ENCODE measurements around the gene CYB561D2.

DNA sequence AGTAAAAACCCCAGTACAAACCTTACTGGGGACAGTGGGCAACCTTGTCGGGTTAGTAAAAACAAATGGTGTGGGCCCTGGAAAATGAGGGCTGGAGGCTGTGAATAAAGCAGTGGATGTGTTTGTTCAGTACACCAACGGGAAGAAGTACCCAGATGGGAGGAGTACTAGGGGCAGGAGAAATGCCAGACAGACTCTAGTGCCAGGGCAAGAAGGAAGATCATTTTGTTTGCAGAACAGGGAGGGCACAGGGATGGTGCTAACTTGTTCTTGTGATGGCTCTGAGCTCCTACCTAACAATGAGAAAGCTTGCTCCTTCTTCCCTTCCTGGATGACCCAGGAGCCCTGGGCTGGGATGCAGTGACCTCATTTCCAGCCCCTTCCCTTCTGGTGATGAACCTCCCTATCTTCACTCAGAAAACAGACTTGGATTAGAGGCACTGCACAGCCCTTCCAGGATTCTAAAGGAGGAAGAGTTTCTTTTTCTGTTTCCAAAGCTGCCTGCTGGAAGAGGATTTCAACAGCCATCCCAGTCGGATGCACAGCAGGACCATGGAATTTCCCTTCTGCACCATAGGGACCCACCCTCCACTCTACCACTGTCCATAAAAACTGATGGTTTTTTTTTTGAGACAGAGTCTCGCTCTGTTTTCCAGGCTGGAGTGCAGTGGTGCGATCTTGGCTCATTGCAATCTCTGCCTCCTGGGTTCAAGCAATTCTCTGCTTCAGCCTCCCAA, 16.2 kb upstream of the CYB561D2 start:
- TF ChIP-seq, protein P1, sequence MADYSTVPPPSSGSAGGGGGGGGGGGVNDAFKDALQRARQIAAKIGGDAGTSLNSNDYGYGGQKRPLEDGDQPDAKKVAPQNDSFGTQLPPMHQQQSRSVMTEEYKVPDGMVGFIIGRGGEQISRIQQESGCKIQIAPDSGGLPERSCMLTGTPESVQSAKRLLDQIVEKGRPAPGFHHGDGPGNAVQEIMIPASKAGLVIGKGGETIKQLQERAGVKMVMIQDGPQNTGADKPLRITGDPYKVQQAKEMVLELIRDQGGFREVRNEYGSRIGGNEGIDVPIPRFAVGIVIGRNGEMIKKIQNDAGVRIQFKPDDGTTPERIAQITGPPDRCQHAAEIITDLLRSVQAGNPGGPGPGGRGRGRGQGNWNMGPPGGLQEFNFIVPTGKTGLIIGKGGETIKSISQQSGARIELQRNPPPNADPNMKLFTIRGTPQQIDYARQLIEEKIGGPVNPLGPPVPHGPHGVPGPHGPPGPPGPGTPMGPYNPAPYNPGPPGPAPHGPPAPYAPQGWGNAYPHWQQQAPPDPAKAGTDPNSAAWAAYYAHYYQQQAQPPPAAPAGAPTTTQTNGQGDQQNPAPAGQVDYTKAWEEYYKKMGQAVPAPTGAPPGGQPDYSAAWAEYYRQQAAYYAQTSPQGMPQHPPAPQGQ (CRISPR knock-in tag; IDR thresholded peaks at IDR 0.05; ENCODE audit: borderline replicate concordance): no peak
- TF ChIP-seq POLR2AphosphoS5 (IDR thresholded peaks at IDR 0.05; ENCODE audit: low read depth, low read length) (no peak), ZNF350 (CRISPR knock-in tag; IDR thresholded peaks at IDR 0.05; ENCODE audit: borderline replicate concordance, low read depth) (no peak), TRIM24 (CRISPR knock-in tag; IDR thresholded peaks at IDR 0.05) (no peak), MYC (CRISPR knock-in tag; IDR thresholded peaks at IDR 0.05; ENCODE audit: borderline replicate concordance) (no peak), ZNF256 (CRISPR knock-in tag; conservative IDR thresholded peaks at IDR 0.05) (no peak), ZNF3 (CRISPR knock-in tag; IDR thresholded peaks at IDR 0.05) (no peak)
